DMS 273 treated with DMSO at 0.1 percent for 48 hours (cell line): ENCODE measurements around the gene NEK8.
"Not testable (repeated sequence)": the region's sequence is repeated elsewhere in the genome, so short reads cannot be mapped to it uniquely, and the experiment has no call there.

Experiments used
- DNase-seq: peaks from one replicate; lab custom pipeline; 2025; lab: John Stamatoyannopoulos, UW

The NEK8 gene

DNA sequence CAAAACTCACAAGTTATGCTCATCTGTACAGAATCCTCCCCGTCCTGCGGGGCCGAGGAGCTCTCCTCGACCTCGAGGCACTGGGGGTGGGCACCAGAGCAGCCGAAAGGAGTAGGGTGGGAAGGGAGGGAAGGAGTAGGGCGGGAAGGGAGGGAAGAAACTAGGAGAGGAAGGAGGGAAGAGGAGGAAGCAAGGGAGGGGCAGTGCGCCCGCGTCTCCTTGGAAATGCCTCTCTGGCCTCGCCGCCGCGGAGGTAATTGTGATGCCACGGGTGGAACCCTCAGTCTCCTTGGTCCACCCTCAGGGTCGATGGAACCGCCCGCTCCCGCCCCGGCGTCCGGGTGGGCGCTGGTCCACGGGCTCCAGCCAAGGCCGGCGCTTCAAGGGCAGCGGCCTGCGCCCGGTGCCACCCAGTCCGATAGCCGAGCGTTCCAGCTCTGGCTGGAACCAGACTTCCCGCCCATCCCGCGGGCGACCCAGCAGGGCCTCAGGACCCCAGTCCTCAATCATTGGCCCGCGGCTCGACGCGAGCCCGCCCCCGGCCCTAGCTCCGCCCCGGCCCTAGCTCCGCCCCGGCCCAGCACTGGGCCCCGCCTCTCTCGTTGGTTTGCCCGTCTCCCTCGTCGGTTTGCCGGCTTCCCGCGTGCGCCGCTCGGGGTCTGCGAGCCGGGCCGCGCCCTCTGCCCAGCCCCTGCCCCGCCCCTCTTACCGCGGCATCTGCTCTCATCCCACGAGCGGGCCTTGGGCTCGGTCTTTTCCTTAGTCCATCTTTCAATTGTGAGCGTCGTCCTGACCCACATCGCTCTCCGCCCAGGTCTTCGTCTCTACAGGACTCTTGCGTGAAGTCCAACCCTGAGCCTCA lies 17.5 kb upstream of the NEK8 start:
- DNase-seq: peak; percentile 77

DNA sequence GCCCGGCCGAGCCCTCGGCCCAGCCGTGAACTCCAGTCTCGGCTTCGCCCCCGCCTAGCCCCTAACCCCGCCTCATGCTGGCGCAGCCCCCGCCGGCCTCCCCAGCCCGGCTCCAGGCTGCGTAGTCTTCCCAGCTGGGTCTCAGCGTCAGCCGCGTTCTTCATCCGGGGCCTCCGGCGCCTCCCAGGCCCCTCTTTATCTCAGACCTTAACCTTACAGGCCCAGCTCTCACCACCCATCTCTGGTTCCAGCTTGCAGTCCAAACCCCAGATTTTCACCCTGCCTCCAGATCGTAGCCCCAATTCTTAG lies 16.9 kb upstream of the NEK8 start, which contains the start of gene PROCA1:
TSS of gene PROCA1 (minus strand) at position 166 of the 309 bp plus-strand sequence. CDS start 228 bp downstream, outside the sequence.
- DNase-seq: no peak

DNA sequence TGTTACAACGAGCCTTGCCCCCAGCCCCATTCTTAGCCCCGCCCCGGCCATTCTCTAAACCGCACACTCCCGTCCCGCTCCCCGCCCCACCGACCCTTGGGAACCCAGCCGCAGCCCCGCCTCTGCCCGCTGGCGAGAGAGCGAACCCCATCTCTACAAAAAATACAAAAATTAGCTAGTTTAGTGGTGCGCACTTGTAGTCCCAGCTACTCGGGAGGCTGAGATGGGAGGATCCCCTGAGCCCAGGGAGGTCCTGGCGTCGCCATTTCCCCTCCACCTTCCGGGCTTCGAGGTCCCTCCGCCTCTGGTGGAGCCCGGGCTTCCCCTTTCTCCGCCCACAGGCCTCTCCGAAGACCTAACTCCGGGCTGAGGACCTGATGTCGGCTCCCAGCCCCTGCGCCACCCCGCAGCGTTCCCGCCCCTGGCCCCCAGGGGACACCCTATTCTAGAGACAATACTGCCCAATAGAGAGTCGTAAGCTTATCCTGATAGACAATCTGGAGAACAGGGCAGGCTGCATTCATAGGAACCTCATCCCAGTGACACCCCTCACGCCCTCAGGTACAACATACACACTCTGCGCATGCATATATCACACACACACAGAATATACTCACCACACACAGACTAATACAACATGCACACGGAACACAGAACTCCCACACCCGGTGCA lies 16.4 kb upstream of the NEK8 start:
- no peak for DNase-seq

DNA sequence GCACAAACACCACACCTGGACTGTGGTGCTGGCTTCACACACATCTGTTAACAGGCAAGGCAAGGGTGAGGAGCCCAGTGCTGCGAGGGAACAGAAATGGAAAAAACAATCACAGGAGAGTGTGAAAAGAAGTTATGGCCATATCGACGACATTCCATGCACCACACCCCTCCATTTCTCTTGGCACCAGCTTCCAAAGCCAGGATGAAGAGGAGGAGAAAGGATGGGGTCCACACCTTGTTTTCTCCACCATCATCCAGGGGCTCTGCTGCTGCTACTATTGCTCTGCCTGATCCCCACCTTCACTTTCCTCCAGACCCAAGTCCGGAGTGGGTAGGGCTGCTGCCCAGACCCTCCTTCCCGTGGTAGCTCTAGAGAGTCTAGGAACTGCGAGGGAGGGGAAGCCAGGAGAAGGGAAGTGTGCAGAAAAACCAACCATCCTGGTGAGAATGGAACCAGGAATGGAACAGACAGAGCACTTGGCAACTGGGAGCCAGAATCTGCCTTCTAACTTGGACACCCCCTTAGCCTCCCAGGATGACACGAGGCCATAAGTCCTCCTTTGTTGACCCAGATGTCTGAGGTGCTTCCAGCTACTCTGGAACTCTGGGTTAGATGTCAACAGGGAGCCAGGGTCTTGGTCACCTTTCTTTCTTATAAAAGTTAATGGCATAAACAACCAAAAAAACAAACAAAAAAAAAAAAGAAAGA lies 15.7 kb upstream of the NEK8 start:
- no peak for DNase-seq

DNA sequence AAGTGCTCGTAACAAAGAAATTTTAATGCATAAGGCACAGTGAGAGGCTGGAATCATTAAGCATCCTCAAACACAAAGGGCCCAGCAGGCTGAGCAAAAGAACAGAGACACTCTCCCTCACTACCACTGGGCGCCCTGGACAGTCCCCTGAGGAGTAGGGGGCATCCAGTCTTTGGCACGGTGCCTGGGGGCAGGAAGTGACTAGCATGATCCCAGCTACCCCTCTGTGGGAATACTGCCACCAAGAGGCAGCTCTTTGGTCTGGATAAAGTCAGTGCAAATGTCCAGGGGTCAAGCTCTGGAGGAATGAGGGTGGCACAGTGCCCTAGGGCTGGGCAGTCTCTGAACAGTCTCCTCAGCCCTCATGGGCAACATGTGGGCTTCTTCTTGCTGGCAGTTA lies 14.3 kb upstream of the NEK8 start:
- DNase-seq: no peak

DNA sequence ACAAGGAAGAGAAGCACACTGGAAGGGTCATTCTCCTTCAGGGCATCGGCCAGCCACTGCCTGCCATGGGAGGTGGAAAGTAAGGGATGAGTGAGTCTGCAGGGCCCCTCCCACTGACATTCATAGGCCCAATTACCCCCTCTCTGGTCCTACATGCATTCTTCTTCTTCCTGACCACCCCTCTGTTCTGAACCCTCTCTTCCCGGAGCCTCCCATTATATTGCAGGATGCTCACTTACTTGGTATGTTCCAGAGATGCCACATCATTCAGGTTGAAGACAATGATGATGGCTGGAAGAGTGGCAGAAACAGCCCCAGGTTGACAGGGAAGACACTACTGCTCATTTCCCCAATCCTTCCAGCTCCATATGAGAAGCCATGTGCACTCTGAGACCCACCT lies 13.4 kb upstream of the NEK8 start:
- no peak for DNase-seq

DNA sequence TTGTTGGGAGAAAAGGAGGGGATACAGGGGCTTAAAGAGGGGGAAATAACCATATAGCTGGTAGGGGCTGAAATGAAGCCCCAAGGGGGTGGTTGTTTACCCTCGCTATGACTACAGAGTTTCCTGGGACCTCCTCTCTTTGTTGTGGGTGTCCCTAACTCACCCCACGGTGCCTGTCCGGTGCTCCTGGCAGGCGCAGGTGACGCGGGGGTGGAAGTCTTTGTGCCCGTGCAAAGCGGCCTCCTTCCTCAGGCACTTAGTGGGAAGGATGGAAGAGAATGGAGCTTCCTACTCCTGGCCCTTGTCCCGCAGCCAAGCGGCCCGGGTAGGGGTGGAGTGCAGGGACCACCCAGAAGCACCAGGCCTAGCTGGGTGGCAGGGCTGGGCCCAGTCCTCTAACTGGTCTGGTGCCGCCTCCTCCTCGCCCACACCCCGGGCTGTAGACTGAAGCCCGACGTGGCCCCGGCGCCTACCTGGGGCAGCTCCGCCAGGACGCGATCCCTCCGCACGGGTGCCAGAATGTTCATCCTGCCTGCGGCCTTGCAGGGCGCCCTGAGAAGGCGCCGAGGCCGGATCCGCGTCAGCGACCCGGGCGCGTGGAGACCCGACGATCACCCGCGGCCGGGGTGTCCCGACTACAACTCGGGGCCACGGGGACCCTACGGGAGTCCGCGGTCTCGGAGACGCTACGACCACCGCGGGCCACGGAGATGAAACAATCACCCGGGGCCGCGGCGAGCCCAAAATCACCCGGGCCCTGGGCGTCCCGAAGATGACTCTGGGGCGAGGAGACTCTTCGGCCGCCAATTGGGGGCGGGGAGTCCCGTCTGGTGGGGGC lies 11.6 kb upstream of the NEK8 start:
- no peak for DNase-seq

DNA sequence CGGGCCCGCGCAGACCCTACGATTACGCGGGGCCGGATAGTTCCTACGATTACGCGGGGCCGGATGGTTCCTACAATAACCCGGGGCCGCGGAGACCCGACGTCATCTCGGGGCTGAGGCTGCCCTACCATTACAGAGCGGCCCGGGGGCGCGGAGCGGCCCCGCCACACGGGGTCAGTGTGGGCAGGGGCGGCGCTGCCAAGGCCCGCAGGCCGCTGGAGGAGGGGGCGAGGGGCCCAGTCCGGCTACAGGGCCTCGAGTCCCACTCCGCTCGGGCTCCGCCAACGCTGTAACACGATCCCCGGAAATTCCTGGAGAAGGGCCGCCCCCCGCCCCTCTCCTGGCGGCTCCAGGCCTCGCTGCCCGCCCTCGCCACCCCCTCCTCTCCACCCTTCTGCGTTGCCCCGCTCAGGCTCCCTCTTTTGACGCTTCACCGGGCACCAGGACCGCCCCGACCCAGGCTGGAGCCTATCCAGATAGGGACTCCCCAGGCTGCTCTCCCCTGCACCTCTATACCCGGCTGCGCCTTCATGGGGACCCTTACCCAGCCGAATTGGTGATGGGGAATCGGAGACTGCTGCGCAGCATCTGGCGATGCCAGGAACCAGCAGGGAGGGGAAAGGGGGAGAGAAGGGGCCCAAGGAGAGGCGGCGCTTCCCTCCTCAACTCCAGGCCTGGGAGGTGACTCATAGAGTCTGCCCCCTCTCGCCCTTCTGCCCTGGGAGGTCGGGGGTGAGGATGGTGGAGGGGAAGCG lies 10.8 kb upstream of the NEK8 start, which contains the start of gene RAB34:
TSS of gene RAB34 (minus strand) at position 291 of the 755 bp plus-strand sequence. CDS start 602 bp downstream, outside the sequence.
- peak; percentile 21 for DNase-seq

DNA sequence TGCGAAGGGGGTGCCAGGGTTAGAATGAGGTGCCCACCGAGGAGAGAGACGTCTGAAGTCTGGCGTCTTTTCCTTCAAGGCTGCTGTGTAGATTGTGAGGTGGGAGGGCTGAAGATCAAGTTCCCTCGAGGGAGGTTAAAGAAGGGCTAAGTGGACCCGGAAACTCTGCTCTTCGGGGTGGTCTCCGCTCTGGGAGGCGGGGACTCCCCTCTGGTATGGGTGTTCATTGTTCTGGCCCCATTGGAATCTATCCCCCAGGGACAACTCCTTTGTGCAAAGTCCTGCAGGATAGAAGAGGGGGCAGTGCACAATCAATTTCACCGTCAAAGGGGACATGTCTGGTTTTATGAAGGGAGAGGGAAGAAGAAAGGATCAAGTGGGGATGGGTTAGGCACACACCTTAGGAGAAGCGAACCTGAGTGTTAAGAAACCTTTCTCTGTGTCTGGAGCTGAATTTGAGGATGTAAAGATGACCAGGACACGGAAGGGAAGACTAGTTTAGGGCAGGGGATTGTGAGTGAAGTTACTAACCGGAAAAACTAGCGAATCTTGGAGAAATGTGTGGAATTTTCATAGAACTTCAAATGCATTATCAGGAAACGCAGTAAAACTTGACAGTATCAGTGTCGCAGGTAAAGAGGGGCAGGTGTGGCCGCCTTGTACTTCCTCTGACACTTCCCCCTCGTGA lies 10.1 kb upstream of the NEK8 start:
- DNase-seq: no peak

DNA sequence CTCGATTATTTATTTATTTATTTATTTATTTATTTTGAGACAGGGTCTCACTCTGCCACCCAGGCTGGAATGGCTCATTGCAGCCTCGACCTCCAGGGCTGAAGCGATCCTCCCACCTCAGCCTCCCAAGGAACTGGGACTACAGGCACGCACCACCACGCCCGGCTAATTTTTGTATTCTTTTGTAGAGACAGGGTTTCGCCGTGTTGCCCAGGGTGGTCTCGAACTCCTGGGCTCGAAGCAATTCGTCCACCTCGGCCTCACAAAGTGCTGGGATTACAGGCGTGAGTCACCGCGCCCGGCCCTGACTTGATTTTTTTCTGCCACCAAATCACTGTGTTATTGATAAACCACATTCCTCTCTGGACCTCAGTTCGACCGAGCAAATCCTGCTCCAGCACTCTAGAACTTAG lies 9.6 kb upstream of the NEK8 start:
- DNase-seq: no peak

DNA sequence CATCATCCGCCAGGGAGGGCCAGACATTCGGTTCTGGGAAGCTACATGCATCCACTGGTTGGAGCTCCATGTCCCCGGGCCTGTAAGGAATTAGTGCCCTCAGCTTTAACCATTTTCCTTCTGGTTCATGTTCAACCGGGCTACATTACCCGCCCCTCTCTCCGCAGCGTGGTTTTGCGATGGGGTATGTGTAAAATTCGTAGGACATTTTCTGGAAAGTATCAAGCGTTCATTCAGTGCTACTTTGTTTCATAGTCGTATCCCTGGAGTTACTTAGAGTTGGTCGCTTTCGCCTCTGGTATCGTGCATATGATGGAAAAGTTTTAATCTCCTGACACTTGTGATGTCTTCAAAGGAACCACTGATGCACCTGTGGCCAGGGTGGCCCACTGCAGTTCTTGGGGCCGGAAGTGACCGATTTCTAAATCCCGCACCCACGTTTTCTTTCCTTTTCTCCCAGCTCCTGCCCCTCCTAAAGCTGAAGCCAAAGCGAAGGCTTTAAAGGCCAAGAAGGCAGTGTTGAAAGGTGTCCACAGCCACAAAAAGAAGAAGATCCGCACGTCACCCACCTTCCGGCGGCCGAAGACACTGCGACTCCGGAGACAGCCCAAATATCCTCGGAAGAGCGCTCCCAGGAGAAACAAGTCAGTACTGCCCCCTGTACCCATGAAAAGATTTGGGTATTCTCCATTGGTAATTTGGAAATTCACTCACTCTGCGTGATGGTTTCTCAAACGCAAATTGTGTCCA lies 8.2 kb upstream of the NEK8 start:
- no peak for DNase-seq

DNA sequence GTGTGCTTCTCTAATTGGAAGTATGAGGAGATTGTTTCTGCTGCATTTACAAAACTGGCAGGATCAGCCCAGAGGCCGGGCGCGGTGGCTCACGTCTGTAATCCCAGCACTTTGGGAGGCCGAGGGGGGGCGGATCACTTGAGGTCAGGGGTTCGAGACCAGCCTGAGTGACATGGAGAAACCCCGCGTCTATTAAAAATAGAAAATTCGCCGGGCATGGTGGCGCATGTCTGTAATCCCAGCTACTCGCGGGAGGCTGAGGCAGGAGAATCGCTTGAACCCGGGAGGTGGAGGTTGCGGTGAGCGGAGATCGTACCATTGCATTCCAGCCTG lies 7.6 kb upstream of the NEK8 start:
- not testable (repeated sequence) for DNase-seq

DNA sequence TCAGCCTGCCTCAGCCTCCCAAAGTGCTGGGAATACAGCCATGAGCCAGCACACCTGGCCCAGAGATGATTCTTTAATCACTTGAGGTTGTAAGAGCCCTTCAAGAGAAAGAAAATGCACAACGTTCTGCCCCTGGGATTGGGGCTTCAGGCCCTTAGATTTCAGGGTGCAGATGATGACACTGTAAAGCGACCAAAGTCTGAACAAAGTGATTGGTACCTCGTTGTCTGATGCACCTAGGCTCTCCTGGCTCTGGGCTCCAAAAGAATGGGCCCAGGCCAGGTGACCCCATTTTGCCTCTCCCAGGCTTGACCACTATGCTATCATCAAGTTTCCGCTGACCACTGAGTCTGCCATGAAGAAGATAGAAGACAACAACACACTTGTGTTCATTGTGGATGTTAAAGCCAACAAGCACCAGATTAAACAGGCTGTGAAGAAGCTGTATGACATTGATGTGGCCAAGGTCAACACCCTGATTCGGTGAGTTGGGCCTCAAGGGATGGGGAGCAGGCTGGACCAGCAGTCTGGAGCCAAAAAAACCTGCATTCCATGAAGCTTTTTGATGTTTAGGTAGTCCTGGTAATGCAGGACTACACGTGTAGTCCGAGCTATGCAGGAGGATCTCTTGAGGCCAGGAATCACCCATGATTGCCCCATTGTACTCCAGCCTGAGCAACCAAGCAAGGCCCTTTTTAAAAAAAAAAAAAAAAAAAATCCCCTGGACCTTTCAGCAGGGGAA lies 6.0 kb upstream of the NEK8 start:
- DNase-seq: no peak

DNA sequence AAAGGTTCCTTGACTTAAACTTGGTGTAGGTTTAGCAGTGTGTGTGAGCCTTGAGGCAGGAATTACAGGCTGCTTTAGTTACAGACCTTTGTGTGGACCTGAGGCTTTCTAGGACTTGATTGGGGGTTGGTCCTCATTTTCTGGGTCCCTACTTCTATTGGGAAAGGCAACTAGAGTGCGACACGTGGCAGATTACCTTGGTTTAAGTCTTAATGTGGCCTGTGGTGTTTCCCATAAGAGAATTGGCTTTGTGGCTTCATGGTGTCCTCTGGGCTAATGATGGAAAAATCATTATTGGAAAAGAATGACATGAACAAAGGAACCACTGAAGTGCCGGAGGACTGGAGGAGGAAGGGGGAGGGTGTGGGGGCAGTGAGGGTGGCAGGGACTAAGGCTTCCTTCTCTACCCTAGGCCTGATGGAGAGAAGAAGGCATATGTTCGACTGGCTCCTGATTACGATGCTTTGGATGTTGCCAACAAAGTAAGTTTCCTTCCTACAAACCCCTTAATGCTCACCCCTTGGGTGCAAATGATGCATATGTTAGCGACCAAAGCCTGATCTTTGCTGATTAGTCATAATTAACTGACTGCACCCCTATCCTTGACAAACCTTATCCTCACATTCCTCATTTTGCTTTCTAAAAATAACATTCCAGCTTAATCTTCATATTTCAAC lies 5.3 kb upstream of the NEK8 start:
- no peak for DNase-seq

DNA sequence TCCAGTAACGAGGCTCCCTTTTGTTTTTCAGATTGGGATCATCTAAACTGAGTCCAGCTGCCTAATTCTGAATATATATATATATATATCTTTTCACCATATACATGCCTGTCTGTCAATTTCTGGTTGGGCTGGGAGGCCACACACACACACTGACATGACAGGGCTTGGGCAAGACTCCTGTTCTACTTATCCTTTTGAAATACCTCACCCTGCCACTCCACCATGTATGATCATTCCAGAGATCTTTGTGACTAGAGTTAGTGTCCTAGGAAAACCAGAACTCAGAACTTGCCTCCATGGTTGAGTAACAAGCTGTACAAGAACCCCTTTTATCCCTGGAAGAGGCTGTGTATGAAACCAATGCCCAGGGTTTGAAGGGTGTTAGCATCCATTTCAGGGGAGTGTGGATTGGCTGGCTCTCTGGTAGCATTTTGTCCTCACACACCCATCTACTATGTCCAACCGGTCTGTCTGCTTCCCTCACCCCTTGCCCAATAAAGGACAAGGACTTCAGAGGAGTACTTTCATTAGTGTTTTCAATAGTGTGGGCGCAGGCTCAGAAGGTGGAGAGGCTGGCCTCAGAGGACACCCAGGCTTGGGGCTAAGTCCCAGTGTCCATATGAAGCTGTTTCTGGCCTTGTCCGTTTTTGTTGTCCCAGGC lies 4.6 kb upstream of the NEK8 start:
- not testable (repeated sequence) for DNase-seq

DNA sequence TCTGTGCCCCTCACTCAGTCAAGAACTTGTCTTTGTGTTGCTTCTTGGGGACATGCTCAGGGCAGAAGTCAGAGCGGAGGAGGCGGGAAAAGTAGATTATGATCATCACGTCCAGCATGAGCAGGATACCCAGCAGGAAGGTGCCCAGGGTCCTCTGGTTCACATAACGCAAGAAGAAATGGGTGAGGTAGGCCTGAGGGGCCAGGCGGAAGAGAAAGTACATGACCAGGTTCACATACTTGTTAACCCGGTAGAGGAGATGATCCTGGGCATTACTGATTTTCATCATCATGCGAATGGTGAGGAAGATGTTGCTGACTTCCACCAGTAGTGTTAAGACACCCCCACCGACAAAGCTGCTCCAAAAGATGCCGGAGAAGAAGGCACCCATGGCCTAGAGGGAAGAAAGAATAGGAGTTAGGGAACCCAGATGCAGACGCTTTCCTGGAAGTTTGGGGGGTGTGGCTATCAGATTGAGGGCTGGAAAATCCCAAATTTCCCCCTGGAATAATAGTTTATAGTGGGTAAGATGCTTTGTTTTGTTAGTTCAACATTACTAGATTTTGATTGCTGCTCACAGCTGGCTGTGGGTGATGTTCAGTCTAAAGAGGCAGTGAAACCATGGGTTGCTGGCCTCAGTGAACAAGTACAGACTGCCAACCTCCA lies 4.0 kb upstream of the NEK8 start:
- no peak for DNase-seq

DNA sequence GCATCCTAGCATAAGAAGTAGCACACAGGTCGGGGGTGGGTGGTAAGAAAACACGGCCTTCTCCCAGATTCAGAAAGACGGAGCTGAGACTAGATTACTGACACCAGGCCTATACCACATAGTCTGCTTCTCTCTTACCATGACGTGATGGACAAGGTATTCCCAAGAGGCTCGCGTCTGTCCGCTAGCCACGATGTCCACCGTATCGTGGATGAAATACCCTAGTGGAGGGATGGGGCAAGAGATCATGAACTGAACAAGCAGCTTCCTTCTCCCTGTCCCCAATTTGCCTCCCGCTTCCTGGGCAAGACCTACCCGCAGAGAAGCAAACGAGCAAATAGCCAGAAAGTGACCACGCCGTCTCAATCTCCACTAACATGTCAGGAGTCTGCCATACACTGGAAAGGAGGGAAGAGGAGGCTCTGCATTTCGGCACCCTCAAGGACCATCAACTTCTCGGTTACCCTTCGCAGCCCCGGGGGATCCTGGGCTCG lies 3.4 kb upstream of the NEK8 start:
- DNase-seq: peak; percentile 87
